Fibroblast of the conjunctiva (primary cell): ENCODE results near the gene ADAMTS17.

Experiments
- DNase-seq: peaks from one replicate; pipeline ENCODE4 v3.0.0-alpha.2; 2010; ENCODE audit warnings: low read depth

The ADAMTS17 gene

DNA sequence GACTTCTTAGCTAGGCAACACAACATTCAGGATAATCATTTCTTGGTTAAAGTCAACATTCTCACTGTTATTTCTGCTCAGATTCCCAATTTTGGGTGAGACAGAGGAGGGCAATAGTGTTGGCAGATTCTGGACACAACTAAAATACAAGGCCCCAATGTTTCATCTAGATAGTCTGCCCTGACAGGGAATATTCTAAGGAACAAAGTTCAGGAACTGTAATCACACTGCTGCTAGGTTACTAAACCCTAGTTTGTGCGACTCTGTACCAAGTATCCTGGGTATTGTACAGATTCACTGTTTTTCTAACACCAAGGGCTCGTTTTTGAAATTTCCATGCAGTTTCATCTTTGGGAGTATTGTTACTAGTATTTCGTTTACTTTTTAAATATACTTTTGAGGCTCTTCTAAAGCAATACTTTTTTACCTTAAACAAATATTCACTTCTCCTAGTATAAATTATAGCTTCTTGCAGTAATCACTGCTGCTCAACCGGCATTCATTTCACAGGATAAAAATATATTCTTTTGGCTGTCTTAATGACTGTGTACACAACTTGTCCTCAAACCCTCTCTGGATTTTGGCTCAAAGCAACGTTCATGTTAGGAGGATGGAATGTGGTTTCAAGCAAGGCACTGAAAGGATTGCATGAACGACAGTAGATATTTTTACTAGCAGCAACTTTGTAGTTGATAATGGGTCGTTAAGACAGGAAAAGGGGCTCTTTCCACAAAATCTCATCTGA, 167.4 kb downstream of the ADAMTS17 start:
- no peak for DNase-seq

DNA sequence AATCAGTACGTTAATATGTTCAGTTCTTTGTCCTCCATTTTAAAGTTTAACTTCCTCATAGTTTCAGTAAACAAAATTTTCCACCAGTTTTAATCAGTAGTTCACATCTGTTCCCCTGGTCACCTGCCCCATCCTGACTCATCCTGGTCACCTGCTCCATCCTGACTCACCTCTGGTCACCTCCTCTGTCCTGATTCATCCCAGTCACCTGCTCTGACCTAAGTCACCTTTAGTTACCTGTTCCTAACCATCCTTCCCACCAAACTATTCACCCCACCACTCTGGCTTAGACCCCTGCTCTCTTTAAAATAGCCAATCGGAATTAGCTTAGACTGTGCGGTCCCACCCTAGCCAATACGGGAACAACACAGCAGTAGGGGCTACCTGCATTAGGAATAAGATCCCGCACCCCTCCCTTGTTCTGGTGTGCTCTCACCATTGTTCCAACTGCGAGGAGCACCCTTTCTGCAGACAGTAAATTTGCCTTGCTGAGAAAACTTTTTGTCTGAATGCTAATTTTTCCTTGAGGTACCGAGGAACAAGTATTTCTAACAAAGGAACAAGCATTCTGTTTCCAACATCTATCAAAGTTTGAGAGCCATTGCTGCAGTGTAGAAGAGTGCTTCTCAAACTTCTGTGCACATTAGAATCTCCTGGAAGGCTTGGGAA, 169.3 kb downstream of the ADAMTS17 start:
- DNase-seq, result no peak

DNA sequence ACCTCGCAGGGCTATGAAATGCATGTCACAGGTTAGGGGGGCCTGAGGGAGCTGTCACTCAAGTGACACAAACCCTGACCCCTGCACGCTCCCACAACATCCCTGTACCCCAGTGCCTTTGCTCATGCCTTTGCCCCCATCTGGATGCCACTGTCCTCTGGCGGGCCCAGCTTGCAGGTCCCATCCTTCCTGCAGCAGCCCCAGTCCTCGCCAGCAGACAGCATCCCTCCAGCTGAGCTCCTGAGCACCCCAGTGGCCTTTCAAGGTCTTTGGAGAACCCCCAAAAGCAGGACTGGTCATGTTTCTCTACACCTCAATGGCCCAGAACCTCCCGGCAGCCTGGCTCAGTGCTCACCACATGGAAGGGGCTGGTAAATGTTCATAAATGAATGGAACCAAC, 170.4 kb downstream of the ADAMTS17 start:
- no peak for DNase-seq

DNA sequence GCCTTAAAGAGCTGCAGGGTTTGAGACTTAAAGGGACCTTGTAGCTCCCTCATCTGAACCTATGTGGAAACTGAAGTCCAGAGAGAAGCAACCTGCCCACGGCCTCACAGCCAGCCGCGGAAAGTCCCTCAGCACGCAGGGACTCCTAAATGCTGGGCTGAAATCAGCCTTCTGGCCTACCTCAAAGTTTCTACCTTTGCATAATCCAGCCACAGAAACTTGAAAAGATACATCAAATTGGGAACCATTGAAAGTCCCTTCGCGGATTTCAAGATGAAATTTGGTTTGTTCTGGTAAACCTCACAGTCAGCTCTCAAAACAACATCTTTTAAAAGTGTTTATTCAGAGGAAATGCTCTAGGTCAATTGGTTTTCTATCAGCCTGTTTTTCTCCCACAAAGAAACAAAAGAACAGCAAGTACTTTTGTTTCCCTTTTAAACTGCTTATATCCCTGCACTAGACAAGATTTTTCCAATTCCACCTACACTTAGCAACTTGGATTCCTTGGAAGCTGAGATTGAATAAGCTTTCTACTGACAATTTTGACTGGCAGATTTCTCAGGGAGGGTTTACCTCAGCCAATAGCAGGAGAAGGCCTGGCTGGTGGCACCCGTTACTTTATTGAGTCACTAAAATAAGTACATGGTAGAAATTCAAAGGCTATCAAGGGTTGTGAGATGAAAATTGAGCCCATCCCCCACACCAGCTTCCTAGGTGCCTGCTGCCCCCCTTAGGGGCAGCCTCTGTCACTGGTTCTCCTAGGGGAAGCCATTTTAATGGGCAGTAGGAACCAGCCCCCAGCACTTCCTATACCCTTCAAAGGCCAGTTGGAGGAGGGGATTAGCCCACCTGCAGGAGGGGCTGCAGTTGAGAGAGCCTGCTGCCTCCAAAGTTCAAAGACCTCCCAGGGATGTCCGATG, 171.2 kb downstream of the ADAMTS17 start:
- DNase-seq, result no peak

DNA sequence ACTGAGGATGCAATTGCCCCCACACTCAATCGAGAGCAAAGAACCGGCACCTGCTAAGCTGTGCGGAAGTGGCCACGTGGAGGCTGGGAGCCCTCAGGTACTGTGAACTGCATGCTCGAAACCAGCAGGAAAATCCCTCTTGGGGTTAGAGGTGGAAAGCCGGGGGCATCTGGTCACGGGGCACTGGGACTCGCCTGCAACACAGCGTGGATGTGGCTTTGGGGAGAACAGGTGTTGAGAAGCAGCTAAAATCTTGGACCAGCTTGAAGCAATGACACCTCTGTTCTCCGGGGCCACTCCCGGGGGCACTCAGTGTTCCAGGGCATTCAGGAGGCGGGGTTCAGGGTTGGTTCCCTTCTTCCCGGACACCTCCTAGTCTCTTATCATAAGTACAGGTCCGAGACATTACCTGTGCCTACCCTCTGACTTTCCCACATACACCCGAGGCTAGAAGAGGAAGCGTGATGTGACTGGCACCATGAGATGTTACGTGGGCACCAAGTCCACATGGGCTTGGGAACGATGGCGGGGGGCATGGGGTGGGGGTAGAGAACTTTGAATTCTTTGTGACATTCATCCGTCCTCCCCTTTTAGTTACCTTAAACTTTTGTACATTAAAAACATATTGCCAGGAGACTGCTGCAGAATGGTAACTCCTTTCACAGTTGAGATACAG, 172.0 kb downstream of the ADAMTS17 start:
- DNase-seq, result no peak

DNA sequence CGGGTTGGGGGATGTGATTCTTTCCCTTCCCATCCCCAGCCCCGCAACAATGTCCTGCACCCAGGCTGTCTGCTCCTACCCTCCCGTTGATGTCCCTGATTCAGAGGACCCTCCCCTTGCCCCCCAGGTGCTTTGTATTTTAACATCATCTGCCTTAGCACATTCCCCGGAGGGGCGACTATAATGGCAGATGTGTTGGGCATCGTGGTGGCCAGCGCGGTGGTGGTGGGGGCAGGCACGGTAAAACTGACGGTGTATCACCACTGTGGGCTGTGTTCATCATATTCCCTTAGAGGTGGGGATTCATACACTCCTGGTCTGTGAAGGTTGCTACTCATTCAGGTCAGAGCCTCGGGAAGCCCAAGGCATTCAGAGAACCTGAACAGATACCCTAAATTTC, 173.0 kb downstream of the ADAMTS17 start:
- no peak for DNase-seq

DNA sequence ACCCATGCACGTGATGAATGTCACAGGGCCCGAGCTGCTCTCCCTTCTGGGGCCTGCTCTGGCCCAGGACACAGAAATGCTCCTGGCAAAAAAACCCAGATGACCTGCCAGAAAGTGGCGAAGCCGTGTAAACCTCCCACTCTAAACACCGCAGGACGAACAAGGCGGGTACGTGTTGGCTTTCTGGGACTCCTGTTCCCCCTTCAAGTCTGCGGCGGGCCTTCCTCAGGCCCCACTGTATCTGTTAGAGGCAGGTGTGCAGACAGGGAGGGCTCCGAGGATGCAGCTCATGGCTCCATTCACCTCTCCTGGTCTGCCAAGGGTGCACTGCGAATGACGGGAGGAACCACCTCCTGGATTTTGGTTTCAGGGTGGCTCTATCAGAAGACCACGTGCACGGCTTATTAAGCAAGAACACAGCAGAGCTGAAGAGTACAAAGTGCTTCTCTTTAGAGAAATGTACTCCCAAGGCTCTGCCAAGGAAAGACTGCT, 173.8 kb downstream of the ADAMTS17 start:
- DNase-seq, result no peak

DNA sequence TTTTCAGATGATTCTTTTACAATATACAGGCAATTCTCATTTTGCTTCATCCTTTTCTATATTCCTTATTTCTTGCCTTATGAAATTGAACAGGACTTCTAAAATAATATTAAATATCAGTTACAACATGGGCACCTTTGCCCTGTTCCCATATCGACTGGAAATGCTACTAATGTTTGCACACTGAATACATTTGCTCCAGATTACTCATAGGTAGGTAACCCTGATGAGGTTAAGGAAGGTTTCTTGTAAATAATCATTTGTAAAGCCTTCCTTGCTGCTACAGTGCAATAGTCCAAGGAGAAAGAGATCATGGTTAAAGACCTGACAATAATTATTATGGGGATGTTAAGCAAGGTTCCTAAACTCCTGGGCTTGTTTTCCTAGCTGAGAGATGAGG, 175.5 kb downstream of the ADAMTS17 start:
- DNase-seq, result no peak

DNA sequence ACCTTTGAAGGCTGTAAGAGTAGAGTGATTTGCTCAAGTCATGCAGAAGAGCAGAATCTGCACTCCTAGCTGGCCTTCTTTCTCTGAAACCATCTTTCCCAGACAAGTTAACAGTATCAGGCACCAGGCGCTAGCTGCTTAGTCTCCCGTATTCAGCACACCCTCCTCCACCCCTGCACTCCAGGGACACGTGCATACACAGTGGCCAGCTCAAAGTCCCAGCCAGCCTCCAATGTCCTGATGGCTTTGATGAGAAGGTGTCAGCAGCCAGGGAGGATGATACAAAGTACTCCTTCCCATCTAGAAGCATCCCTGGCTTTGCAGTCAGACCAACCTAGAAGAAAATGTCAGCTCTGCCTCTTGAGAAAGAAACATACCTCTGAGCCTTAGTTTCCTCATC, 177.8 kb downstream of the ADAMTS17 start:
- no peak for DNase-seq

DNA sequence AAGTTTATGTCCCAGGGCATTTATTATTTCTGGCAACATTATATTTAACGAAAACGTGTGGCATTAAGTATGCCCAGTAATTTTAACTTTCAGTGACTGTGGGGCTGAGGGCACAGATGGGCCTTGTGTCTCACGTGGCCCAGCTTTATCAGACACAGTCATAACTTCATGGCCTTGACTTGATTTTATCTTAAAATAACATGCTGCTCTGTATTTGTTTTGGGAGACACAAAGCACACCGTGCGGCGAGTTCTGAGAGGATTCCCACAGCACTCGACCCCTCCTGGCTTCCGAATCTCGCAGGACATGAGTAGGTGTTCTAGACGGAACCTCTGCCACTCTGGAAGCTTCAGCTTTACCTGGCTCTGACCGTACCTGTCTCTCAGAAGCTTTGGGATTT, 180.8 kb downstream of the ADAMTS17 start:
- no peak for DNase-seq

DNA sequence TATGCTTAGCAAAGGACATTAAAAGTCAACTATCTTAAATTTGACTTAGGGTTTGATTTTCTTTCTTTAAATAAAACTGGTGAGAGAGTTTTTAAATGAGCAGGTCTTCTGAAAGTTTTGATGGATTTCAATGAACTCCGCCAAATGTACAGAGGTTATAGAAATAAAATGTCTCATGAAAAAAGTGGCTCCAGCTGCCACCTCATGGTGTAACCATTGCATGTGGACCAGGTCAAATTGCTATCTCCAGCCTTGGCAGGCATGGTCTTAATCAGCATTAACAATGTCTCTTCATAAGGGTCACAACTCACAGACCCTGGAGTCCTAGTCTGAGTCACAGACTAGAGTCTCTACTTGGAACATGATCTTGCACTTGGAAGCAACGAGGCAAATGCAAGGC, 182.3 kb downstream of the ADAMTS17 start:
- no peak for DNase-seq

DNA sequence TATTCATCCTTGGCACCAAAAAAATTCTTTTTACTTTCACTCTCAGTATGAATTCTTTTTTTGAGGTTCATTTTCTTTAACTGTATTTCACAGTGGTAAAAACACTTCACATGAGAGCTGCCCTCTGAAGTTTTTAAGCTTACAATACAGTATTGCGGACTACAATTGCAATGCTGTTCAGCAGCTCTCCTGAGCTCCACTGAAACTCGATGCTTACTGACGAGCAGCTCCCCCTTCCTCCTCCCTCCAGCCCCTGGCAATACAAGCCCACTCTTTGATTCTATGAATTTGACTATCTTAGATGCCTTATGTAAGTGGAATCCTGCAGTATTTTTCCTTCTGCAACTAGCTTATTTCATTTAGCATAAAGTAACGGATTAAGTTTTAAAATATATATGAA, 183.4 kb downstream of the ADAMTS17 start:
- DNase-seq, result no peak

DNA sequence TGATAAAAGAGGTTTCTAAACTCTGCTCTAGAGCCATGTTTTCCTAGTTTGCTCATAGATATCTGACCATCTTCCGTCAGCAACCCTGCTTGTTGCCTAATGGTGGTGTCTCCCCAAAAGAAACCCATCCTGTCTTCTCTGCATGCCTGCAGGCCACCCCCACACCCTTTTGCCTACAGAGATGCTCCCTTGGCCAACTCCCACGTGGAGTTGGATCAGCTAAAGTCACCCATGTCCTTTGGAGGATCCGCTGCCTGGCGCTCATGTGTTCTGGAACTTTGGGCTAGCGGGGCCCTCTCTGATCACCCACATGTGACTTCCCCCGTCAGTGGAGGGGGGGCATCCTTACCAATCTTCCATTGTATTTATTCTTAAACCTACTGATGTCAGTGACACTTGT, 185.6 kb downstream of the ADAMTS17 start:
- no peak for DNase-seq

DNA sequence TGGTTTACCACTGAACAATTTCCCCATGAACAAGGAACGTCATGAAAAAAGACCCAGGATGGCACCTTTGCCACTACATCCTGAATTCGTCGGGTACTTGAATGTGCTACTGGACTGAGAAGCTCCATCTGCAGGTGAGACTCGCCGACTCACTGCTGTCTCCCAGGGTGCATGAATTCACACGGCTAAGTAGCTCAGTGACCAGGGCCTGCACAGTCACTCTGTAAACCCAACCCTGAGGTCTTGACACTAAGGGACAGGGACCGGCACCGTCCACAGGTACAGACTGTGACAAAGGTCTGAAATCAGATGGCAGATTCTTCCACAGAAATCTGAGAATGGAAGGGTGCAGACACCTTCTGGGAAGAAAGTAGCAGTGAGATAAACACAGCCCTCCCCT, 187.4 kb downstream of the ADAMTS17 start:
- DNase-seq, result no peak

DNA sequence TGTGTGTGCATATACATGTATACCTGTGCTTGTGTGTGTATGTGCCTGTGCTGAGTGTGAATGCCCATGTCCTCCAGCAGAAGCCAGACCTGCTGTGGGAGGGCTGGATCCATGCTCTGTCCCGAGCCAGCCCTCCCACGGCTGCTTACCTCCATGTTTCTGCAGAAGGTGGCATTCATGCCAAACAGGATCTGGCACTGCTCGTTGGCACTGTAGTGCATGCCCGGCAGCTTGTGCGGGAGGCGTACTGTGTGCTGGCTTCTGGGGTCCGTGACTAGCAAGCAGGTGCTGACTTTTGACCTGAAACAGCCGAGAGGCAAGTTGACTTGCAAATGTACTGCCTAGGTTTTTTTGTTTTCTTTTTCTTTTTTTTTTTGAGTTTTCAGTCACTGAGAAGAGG, 189.3 kb downstream of the ADAMTS17 start:
- no peak for DNase-seq

DNA sequence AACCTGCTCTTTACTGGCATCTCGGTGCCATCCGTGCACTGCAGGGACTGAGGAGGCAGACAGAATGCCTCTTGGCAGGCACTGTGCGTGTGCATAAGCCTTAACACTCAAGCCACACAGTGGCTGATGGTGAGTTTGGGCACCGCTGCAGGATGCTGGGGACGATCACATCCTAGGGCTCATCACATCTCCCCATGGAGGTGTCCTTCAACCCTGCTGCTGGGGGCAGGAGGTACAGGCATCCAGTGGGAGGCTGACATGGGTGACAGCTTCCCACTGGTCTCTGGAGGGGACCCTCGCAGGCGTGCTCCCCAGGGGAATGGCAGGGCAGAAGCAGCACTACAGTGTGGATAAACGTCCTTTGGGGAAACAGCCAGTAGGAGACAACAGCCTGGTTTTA, 190.9 kb downstream of the ADAMTS17 start:
- no peak for DNase-seq

DNA sequence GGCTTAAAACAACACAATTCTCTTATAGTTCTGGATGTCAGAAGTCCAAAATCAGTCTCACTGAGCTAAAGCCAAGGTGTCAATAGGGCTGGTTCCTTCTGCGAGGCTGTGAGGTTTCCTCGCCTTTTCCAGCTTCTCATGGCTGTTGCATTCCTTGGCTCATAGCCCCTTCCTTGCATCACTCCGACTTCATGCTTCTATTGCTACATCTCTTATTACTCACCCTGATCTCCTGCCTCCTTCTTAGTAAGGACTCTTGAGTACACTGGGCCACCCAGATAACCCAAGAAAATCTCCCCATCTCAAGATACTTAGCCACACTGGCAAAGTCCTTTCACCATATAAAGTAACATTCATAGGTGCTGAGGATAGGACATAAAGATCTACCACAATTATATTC, 193.9 kb downstream of the ADAMTS17 start:
- DNase-seq, result no peak

DNA sequence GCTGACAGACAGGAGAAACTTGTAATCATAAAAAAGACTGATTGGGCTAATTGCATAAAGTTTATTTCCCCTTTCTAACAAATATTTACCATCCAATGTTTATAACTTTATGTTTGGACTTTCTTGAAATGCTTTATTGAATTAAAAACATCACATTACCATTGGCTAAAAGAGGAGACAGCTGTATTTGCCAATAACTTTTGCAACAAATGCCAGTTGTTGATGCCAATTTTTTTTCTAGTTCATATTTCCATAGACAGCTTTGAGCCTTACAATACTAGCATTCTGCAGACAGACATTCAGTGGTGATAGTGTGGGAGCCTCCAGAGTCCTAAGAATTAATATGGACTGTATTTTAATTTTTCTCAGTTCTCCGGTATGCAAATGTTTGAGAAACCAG, 198.4 kb downstream of the ADAMTS17 start:
- no peak for DNase-seq

DNA sequence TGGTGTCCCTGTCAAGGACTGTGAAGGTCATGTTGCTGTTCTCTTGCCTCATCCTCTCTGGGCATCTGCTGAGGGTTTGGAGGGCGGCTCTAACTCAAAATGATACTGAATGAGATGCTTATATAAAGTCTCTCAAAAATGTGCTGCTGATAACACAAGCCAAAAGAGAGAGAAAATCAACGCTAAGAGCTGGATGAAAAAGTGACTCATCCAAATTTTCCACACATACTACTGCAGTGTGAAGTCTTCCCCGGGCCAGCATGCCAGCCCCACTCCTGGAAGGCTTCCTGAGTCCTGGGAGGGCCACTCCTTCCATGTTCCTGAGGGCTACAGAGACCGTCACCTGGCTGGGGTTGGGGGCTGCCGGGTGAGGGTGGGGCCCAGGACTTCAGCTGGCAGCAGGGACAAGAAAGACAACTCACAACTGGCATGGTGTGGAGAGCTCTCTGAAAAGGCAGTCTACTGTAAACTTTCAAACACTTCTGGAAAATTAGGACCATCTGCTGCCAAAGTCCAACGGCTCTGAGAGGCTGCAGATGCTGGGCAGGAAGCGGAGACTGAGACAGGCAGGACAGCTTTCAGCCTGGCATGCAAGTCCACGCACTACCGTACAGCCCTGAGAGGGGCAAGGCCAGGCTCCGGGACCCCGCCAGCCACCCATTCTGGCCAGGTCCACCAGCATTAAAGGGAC, 200.3 kb downstream of the ADAMTS17 start:
- DNase-seq, result no peak

DNA sequence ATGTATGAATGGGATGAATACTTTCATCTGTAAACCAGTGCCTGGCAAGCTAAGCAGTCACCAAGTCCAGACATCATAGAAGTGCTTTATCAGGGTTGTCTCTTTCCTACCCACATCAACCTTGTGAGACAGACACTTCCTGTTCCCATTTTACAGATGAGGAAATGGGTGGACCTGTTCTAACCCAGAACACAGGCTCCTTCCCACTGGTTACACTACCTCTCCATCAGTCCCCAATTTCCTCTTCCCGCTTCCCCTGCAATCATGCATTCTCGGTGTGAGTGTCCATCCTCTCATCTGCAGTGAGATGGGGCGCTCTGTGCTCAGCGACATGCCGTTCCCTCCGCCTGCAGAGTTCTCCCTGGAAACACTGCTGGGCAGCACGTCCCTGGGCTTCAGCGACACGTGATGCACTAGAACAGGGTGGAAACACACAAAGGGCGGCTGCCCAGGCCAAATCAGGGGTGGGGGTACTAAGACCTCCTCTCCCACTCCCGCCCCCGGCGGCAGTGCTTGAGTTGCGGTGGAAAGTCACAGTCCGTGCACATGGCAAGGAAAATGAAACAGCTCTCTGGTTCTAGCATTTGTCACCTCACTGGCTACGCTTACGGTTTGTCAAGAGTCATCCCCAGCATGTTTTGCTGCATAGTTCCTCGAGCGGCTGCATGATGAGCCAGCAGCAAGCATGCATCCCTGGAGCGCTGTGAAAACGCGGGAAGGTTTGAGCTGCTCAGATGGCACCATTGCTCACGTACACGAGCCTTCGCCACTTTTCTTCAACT, 201.1 kb downstream of the ADAMTS17 start:
- no peak for DNase-seq

DNA sequence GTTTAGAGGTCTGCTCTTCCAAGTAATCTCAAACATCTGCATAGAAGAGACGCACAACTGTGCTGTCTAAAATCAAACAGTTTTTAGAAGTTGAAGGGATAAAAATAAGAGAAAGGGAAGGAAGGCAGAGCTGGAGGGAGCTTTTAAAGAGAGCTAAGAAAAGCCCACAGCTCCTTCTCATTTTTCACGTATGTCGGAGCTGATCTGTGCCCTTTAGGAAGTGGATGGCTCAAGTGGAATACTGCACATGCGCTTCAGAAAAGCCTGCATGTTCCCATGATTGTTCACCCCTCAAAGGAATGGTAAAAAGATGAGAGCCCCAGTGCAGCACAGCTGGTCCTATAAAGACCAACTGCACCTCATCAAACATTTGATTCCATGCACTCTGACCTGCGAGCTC, 207.2 kb downstream of the ADAMTS17 start:
- DNase-seq, result no peak
